BE2C (cell line): ENCODE measurements around the gene NFAM1.

Experiments used
- DNase-seq: peaks from one replicate; pipeline ENCODE4 v3.0.0-alpha.2; 2020
- H3K27me3 ChIP-seq: fragments of 250-450 bp; sonication (Bioruptor Pico); 2 replicates; pipeline ENCODE4 v1.5.1; 2020; ENCODE audit warnings: mild to moderate bottlenecking
- H3K36me3 ChIP-seq: fragments of 250-450 bp; sonication (Bioruptor Pico); 2 replicates; pipeline ENCODE4 v1.5.1; 2020; ENCODE audit warnings: mild to moderate bottlenecking
- H3K4me1 ChIP-seq: fragments of 250-450 bp; sonication (Bioruptor Pico); 2 replicates; pipeline ENCODE4 v1.5.1; 2020
- H3K4me3 ChIP-seq: 2 replicates; pipeline ENCODE4 v1.5.1; 2011; ENCODE audit warnings: low read depth, low read length
- H3K9me3 ChIP-seq: fragments of 250-450 bp; sonication (Bioruptor Pico); 2 replicates; pipeline ENCODE4 v1.5.1; 2020
- TF ChIP-seq, protein P1 (sequence below): IDR thresholded peaks from 2 replicates; pipeline ENCODE4 v1.5.1; 2012; ENCODE audit warnings: mild to moderate bottlenecking, low read depth, low read length

Gene NFAM1

DNA sequence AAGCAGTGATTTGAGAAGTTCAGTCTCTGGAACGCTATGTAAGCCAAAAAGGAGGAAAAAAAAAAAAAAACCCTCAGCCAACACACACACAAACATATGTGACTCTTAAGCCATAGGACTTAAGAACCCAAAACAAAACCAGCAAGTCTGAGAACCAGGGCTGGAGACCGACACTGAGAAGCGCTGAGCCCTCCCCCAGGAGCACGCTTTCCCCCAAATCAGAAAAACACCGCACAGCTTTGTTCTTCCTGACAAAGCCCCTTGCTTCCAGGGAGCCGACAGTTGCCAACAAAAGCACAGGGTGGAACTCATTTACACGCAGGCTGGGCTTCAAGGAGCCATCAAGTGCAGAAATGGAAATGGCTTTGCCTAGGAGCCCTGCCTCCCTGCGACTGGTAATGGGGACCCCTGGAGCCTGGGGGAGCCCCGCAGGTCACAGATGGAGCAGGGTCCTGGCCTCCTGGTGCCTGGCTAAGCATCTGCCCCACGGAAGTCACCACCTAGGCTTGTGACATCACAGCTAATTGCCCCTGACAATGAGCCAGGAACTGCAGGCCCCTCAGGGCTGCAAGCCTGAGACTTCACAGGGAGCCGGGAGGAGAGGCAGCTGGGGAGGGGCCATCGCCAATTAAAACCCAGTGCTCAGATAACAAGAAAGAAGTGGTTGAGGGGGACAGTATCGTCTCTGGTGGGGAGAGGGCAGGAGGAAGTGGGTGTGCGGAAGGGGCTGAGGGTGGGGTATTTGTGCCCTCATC lies 66.9 kb downstream of the NFAM1 start:
- peak; percentile 81 for DNase-seq
- peaks cover 17% of the 10 kb centered on the region for H3K4me1 ChIP-seq
- TF ChIP-seq, protein P1, sequence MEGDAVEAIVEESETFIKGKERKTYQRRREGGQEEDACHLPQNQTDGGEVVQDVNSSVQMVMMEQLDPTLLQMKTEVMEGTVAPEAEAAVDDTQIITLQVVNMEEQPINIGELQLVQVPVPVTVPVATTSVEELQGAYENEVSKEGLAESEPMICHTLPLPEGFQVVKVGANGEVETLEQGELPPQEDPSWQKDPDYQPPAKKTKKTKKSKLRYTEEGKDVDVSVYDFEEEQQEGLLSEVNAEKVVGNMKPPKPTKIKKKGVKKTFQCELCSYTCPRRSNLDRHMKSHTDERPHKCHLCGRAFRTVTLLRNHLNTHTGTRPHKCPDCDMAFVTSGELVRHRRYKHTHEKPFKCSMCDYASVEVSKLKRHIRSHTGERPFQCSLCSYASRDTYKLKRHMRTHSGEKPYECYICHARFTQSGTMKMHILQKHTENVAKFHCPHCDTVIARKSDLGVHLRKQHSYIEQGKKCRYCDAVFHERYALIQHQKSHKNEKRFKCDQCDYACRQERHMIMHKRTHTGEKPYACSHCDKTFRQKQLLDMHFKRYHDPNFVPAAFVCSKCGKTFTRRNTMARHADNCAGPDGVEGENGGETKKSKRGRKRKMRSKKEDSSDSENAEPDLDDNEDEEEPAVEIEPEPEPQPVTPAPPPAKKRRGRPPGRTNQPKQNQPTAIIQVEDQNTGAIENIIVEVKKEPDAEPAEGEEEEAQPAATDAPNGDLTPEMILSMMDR: no peak
- no peaks in the 10 kb centered on the region for H3K9me3 ChIP-seq
- peak overlapping the region; percentile 43 for H3K4me3 ChIP-seq
- no peaks in the 10 kb centered on the region for H3K36me3 ChIP-seq
- H3K27me3 ChIP-seq: peaks cover 6% of the 10 kb centered on the region; the same call in 1 of the 2 replicates

- Histone ChIP-seq H3K27me3 (peaks cover 6% of the 10 kb centered on the region; the same call in 1 of the 2 replicates), H3K4me3 (peak overlapping the region; percentile 43)
Observed at GRCh38 chr22:42364604-42365110, 67.5 kb downstream of the NFAM1 start.

GRCh38 chr22:42363892-42364291 lies 68.3 kb downstream of the NFAM1 start:
- Histone ChIP-seq H3K9me3 (no peaks in the 10 kb centered on the region), H3K4me1 (peaks cover 15% of the 10 kb centered on the region), H3K27me3 (peaks cover 6% of the 10 kb centered on the region; the same call in 1 of the 2 replicates), H3K4me3 (no peak overlapping the region), H3K36me3 (no peaks in the 10 kb centered on the region)
- no peak for DNase-seq
- TF ChIP-seq, protein P1: no peak

More at GRCh38 chr22:42364604-42365110, 67.5 kb downstream of the NFAM1 start:
- TF ChIP-seq, protein P1: no peak
- no peak for DNase-seq
- Histone ChIP-seq H3K9me3 (no peaks in the 10 kb centered on the region), H3K4me1 (peaks cover 16% of the 10 kb centered on the region), H3K36me3 (no peaks in the 10 kb centered on the region)

DNA sequence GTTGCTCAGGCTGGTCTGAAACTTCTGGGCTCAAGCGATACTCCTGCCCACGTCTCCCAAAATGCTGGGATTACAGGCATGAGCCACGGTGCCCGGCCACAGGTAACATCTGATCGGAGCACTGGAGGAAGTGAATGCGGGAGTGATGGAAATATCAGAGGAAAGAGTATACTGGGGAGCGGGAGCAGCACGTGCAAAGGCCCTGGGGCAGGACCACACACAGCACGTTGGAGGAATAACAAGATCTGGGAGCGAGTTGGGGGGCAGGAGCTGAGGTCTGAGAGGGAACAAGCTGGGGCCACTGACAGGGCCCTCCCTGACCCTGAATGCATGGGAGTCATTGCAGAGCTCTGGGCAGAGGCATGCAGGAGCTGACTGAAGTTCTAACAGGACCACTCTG lies 70.7 kb downstream of the NFAM1 start:
- Histone ChIP-seq H3K4me3 (no peak overlapping the region), H3K36me3 (no peaks in the 10 kb centered on the region), H3K4me1 (peaks cover 17% of the 10 kb centered on the region), H3K9me3 (no peaks in the 10 kb centered on the region), H3K27me3 (no peaks in the 10 kb centered on the region)
- TF ChIP-seq, protein P1: no peak
- DNase-seq: no peak

- Histone ChIP-seq H3K36me3 (no peaks in the 10 kb centered on the region), H3K27me3 (no peaks in the 10 kb centered on the region), H3K4me3 (no peak overlapping the region), H3K9me3 (no peaks in the 10 kb centered on the region), H3K4me1 (peaks cover 15% of the 10 kb centered on the region)
- TF ChIP-seq, protein P1: no peak
- DNase-seq: no peak
Observed at GRCh38 chr22:42360348-42360747, 71.9 kb downstream of the NFAM1 start.
